NCI-H1417 (cell line): ENCODE measurements around the gene FAM89B.
"Not testable (repeated sequence)": the region's sequence is repeated elsewhere in the genome, so short reads cannot be mapped to it uniquely, and the experiment has no call there.

Source experiments
- DNase-seq, 3 experiments: peaks; one replicate each; lab custom pipeline; 2025; lab: John Stamatoyannopoulos, UW

FAM89B gene

DNA sequence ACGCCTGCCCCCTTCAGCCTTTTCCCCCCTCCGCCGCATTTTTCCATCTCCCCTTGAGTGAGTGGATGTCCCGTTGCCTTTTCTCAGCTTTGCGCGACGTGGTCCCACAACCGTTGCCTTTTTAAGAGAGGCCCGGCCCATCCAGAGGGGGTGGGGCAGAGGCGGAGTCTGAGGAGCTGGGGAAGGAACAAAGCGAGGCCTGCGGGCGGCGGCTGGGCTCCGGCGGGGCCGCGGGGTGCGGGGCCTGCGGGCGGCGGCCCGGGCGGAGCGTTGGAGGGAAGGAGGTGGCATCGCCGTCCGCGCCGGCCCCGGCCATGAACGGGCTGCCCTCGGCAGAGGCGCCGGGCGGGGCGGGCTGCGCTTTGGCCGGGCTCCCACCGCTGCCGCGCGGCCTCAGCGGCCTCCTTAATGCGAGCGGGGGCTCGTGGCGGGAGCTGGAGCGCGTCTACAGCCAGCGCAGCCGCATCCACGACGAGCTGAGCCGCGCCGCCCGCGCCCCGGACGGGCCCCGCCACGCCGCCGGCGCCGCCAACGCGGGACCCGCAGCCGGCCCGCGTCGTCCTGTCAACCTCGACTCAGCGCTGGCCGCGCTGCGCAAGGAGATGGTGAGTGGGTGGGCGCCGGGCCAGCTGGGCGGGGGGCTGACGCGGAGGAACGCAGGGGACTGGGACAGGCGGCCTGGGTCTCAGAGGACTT lies at the start of gene FAM89B:
Gene FAM89B (plus strand): TSS at position 183 of the 696 bp plus-strand sequence. CDS start 132 bp downstream, at position 315.
- DNase-seq, result peak in 1 of 3 experiments; percentile 69

DNA sequence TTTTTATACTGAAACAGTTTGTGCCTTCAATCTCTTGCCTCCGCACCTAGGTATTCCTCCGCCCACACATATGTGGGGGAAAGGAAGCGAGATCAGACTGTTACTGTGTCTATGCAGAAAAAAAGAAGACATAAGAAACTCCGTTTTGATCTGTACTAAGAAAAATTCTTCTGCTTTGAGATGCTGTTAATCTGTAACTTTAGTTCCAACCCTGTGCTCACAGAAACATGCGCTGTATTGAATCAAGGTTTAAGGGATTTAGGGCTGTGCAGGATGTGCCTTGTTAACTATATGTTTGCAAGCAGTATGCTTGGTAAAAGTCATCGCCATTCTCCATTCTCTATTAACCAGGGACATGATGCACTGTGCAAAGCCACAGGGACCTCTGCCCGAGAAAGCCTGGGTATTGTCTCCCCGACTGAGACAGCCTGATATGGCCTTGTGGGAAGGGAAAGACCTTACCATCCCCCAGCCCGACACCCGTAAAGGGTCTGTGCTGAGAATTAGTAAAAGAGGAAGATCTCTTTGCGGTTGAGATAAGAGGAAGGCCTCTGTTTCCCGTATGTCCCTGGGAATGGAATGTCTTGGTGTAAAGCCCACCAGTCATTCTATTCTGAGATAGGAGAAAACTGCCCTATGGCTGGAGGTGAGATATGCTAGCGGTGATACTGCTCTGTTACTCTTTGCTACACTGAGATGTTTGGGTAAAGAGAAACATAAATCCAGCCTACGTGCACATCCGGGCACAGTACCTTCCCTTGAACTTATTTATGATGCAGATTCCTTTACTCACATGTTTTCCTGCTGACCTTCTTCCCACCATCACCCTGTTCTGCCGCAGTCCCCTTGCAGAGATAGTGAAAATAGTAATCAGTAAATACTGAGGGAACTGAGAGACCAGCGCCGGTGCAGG lies 49.4 kb upstream of the FAM89B start:
- DNase-seq, result not testable (repeated sequence)

DNA sequence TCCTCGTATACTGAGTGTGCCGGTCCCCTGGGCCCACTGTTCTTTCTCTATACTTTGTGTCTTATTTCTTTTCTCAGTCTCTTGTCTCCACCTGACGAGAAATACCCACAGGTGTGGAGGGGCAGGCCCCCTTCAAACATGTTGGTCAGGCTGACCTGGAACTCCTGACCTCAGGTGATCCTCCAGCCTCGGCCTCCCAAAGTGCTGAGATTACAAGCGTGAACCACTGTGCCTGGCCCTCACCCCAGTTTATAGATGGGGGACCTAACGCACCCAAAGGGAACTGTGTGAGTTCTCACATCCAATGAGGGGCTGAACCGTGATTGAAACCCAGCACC lies 48.7 kb upstream of the FAM89B start:
- DNase-seq, result not testable (repeated sequence)

DNA sequence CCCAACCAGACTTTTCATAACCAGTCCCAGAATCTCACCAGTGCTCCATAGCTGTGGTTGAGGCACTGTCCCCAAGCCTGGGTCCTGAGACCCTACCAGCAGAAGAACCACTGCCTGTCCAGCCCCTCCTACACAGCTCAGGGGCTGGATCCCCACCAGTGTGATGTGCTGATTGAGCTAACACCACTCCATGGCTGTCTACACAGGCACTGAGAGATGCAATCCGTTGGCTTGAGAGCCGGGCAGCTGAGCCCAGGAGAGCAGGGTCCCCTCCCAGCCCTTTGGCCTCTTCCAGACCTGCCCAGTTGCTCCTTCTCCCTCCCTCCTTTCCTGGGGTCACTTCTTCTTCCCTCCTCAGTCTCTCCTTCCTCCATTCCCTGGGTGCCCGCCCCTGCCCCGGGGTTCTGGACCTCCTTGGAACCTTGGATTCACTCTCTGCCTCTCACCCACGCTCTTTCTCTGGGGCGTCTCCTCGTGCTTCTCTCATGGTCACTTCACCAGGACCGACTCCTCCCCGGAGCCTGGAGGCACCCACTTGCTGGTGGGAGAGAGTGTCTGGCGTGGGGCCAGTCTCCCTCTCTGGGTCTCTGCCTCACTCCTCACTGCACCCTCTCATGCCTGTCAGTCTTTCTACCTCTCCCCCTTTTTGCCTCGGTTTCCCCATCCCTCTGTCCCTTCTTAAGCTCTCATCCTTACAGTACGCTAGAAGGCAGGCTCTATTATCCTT lies 48.2 kb upstream of the FAM89B start:
- DNase-seq, result peak in 1 of 3 experiments; percentile 81

DNA sequence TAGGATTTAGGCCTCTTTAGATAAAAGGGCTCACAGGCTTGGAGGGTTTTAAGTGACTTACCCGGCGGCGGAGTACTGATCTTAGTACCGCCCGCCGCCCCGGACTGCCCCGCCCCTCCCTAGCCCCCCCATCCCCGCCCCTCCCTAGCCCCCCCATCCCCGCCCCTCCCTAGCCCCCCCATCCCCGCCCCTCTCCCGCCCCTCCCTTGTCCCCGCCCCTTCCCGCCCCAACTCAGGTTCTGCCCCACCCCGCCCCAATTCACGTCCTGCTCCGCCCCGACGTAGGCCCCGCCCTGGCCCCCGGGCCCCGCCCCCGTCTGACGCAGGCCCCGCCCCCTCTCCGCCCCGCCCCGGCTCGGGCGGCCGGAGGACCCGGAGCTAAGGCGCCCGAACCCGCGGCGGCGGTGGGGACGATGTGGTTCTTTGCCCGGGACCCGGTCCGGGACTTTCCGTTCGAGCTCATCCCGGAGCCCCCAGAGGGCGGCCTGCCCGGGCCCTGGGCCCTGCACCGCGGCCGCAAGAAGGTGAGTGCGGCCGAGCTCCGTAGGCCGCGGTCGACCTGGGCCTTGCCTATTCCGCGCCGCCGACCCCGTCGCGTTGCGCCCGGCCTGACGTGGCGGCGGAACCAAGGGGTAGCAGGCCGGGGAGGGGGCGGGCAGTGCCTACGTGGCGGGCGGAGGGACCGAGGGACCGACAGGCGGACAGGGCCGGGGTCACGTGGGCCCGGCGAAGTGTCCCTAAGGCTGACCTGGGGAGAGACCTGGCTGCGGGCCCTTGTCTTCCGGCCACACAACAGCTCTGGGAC lies 47.4 kb upstream of the FAM89B start, which contains the start of gene SCYL1:
Gene SCYL1 (plus strand): TSS at position 343 of the 805 bp plus-strand sequence. CDS start 71 bp downstream, at position 414.
- DNase-seq, result peak; percentile 78 to 86 (median 84)

DNA sequence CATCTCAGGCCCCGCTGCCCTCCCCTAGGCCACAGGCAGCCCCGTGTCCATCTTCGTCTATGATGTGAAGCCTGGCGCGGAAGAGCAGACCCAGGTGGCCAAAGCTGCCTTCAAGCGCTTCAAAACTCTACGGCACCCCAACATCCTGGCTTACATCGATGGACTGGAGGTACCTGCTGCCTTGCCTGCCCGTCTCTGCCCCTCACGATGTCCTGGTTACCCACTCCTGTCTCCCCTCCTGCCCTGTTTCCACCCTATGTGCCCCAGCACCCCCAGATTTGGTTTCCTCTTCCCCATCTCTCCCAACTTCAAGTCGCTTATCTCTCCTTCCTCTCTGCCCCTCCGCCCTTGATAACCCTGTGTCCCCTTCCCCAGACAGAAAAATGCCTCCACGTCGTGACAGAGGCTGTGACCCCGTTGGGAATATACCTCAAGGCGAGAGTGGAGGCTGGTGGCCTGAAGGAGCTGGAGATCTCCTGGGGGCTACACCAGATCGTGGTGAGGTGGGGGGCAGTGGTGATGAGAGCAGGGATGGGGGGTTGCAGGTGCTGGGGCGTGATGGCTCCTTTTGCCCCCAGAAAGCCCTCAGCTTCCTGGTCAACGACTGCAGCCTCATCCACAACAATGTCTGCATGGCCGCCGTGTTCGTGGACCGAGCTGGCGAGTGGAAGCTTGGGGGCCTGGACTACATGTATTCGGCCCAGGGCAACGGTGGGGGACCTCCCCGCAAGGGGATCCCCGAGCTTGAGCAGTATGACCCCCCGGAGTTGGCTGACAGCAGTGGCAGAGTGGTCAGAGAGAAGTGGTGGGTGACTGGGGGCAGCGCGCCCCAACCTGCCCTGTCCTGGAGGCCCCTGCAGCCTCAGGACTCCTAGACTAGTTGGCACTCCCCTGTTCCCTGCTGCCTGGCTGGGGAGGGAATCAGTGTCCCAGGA lies 46.5 kb upstream of the FAM89B start:
- DNase-seq, result no peak

DNA sequence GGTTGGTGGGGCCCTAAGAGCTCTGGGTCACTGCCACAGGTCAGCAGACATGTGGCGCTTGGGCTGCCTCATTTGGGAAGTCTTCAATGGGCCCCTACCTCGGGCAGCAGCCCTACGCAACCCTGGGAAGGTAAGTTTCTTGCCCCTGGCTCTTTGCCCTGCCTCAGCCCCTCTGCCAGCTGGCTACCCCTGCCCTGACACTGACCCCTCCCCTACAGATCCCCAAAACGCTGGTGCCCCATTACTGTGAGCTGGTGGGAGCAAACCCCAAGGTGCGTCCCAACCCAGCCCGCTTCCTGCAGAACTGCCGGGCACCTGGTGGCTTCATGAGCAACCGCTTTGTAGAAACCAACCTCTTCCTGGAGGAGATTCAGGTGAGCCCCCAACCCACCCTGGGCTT lies 45.6 kb upstream of the FAM89B start:
- no peak for DNase-seq

DNA sequence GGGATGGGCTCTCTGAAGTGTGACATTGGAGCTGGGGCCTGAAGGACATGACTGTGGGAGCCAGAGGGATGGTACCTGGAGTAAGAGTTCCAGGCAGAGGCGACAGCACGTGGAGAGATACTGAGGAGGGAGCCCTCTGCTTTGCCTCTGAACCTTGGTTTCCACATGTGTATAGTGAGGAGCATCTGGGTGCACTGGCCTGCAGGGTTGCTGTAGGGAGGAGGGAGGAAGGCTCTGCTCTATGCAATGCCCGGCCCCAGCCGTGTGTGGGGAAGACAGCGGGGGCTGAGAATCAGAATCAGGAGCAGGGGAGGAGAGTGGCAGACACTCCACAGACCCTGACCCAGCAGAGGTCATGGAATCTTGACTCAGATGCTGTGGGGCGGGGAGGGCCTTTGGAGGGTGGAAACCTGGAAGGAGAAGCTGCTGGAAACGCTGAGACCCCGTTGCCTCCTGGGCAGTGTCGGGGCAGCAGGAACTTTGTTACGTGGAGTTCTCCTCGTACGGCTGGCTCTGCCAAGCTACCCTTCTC lies 43.5 kb upstream of the FAM89B start:
- DNase-seq, result no peak

DNA sequence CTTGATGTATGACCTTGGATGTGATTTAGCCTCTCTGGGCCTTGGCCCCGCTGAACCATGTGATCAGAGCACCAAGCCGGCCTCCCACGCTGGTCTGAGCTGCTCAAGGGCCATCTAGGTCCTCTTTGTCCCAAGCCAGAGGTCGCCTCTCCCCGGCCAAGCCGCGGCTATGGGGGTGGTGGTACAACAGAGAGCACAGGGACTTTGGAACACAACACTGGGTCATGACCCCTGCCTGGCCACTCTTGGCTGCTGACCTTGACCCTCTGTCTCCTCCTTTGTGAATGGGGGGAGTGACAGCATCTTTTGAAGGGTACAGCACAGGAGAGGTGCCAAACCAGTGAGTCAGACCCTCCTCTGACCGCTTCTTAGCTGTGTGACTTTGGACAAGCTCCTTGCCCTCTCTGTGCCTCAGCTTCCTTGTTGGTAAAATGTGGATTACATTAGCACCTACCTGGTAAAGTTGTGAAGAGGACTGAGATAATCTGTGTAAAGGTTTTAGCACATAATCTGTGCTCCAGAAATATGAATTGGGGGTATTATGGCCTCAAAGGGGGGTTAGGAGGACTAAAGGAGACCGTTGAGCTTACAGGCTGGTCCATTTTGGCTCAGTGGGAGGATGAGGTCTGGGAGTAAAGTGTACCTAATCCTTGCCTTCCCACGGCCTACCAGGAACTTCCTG lies 42.7 kb upstream of the FAM89B start:
- no peak for DNase-seq

DNA sequence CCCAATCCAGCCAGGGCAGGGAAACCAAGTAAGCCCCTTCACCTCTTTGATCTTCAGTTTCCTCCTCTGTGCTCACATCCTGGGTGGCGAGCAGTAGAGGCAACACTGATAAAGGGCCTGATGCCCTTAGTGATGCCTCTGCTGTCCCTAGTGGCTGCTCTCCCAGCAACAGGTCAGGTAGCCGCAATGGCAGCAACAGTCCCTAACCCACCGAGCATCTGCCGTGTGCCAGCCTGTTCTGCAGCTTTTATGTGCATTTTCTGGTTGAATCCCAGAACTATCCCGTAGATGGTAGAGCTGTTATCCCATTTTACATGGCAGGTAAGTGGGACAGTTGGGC lies 42.2 kb upstream of the FAM89B start:
- DNase-seq, result no peak

DNA sequence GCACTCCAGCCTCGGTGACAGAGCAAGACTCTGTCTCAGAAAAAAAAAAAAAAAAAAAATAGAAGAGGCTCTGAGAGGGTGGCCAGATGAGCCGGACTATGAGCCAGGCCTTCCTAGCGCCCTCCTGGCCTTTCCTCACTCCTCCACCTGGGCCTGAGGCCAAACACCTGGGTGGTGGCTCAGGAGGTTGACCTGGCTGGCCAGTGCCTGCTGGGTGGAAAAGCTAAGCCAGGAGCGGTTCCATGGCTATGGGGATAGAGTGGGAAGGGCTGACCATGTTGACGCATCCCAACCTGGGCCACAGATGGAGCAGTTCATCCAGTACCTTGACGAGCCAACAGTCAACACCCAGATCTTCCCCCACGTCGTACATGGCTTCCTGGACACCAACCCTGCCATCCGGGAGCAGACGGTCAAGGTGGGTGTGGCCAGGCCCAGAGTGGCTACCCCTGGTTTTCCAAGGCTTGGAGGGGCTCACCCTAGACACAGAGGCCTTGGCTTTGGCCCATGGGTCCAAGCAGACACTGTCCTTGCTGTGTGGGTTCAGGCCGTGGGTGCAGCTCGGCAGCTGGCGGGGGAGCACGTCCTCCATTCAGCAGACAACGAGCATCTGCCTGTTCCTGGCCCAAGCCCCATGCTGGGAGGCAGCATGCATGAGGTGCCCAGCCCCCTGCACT lies 39.8 kb upstream of the FAM89B start:
- DNase-seq, result no peak

DNA sequence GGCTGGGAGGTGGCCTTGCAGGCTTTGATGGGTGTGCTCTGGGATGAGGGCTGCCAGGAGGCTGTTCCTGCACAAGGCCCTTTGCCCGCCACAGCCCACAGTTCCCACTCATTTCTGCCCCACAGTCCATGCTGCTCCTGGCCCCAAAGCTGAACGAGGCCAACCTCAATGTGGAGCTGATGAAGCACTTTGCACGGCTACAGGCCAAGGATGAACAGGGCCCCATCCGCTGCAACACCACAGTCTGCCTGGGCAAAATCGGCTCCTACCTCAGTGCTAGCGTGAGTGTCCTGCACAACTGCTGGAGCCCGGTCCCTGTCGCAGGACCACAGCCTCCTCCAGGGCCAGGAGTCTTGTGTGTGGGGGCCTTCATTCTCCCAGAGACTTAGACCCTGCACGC lies 37.2 kb upstream of the FAM89B start:
- DNase-seq, result no peak

DNA sequence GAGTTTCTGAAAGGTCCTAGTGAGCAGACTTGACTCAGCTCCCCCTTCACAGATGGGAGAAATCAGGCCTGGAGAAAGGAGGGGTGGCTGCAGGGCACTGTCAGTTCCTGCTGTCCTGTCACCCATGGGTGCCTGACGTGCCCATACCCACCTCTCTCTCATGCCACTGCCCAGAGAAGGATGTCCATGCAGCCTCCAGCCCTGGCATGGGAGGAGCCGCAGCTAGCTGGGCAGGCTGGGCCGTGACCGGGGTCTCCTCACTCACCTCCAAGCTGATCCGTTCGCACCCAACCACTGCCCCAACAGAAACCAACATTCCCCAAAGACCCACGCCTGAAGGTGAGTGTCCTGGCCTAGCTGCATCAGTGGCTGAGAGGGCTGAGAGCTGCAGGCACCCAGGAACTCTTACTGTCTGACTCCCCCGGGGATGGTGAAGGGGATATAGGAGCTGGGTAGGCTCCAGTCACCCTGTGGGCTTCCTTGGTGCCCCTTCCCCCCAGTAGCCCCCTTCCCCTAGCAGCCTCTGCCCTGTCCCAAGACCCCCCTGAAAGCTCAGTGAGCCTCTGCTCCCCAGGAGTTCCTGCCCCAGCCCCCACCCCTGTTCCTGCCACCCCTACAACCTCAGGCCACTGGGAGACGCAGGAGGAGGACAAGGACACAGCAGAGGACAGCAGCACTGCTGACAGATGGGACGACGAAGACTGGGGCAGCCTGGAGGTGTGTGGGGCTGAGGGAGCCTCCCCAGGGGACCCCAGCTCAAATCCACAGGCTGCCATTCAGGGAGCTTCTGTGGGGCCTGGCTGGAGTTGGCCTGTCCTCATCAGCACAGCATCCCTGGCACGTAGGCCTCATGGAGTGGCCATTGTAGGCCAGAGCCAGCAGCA lies 35.7 kb upstream of the FAM89B start:
- no peak for DNase-seq

DNA sequence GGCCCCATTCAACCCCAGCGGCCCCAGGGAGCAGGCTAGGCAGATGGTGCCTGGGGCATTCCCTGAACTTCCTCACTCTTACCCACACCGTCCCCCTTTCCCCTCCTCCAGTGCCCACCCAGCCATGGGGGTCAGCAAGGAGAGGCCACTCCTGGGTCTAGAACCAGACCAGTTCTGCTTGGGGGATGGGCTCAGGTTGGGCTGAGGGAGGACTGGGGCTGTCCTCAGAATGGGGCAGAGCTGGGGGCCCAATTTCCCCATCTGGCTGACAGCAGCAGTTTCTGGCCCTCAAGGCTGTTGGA lies 35.1 kb upstream of the FAM89B start:
- no peak for DNase-seq

DNA sequence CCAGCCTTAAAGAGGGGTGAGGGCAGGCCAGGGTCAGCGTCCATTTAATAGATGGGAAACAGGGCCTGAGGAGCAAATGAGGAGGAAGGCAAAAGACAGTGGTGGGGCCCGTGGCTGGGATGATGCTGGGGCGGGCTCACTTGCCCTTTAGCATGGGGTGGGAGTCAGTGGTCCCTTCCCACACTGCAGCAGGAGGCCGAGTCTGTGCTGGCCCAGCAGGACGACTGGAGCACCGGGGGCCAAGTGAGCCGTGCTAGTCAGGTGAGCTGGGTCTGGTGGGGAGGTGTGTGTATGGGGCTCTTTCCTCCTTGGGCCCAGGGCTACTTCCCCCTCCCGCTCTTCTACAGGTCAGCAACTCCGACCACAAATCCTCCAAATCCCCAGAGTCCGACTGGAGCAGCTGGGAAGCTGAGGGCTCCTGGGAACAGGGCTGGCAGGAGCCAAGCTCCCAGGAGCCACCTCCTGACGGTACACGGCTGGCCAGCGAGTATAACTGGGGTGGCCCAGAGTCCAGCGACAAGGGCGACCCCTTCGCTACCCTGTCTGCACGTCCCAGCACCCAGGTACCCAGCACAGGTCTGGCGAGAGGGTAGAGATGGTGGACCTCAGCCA lies 34.6 kb upstream of the FAM89B start:
- no peak for DNase-seq

DNA sequence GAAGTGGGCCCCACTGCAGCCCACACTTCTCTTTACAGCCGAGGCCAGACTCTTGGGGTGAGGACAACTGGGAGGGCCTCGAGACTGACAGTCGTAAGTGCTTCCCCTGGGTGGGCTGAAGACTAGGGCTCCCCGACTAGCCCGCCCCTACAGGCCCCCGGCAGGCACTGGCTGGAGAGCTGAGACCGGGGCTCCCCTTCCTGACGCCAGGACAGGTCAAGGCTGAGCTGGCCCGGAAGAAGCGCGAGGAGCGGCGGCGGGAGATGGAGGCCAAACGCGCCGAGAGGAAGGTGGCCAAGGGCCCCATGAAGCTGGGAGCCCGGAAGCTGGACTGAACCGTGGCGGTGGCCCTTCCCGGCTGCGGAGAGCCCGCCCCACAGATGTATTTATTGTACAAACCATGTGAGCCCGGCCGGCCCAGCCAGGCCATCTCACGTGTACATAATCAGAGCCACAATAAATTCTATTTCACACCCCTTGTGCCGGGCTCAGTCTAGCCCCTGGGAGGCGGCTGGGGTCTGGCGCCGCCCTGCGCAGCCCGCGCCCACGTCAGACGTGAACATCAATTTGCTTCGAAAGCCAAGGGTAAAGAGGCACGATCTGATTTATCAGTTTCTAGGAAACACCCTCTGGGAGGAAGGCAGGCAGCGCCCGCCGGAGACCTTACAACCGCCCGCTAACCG lies 34.0 kb upstream of the FAM89B start:
- DNase-seq, result no peak
